Activated CD4-positive, alpha-beta T cell treated with anti-CD3 and anti-CD28 coated beads, Interleukin-2, Interleukin-6, amounts not matched to agents 100 ng/mL and 50 ng/mL, durations not matched to agents 16 hours and 8 hours (primary cell): ENCODE results near the gene AMBRA1.
"Not testable (repeated sequence)": the region's sequence is repeated elsewhere in the genome, so short reads cannot be mapped to it uniquely, and the experiment has no call there.

Experiments used
- DNase-seq: peaks from one replicate; pipeline ENCODE4 v3.0.0-alpha.2; 2020

Gene AMBRA1

DNA sequence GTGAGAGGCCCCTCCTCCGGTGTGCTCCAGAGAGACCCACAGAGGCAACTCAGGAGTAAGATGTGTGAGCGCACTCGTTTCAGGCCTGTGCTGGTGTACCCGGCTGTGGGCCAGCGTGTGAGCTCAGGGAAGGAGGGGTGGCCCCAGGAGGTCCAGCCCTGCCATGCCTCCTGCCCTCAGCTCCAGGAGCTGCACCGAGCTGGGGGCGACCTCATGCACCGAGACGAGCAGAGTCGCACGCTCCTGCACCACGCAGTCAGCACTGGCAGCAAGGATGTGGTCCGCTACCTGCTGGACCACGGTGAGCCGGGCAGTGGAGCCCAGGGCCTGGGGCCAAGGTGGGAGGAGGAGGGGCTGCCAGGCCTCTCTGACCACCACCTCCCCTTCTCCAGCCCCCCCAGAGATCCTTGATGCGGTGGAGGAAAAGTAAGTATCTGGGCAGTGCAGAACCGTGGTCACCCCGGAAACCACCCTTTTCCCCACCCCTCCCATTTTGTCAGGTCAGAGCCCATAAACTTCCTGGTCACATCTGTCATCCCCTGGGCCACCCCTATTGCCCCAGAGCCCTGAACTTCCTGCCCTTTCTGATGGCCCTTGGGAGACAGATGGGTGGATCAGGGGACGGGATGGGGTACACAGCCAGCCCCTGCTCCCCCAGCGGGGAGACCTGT, 214.9 kb downstream of the AMBRA1 start:
- DNase-seq = no peak

DNA sequence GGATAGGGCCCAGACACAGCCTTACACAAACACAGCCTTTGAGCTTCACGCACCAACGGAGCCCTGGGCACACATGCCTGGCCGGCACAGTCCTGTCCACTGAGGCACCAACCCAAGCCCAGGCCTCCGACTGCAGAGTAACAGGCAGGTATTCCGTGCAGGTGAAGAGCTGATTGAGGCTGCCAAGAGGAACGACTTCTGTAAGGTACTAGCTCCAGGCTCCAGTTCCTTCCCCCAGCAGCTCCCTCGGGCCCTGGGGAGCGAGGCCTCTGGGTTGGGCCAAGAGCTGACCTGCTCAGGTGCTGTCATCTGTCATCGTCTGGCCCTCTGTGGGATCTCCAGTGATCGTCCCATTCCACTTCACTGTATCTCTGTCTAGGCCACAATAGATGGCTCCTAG, 215.5 kb downstream of the AMBRA1 start:
- DNase-seq = no peak

DNA sequence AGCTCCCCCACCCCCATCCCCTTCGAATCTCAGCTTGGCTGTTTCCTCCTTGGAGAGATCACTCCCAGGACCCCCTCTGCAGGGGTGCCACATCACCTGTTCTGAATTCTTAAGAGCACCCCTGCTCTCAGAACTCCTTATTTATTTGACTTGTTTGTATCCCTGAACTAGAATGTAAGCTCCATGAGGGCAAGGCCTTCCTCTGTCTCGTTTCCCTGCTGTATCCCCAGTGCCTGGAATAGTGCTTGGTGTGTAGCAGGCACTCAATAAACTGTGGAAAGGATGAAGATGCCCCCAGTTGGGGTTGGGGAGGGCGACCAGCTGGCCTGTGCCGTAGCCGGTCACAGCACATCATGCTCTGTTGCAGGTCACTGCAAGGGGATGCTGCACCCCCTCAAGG, 216.0 kb downstream of the AMBRA1 start:
- DNase-seq = no peak

DNA sequence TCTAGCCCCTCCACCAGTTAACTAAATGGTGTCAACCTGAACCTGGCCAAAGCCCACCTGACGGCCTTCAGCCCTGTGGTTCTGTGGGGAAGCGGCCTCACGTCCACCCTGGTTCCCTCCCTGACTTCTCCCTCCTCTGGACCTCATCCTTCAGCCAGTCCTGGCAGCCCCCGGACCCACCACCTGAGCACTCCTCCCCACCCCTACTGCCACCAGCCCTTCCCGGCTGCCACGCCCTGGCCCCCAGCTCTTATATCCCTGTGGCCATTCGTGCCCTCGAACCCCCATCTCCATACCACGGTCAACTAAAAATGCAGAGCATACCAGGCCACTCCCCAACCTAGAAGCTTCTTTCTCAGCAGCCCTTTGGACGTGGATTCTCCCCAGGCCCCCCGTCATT, 216.5 kb downstream of the AMBRA1 start:
- DNase-seq = no peak

DNA sequence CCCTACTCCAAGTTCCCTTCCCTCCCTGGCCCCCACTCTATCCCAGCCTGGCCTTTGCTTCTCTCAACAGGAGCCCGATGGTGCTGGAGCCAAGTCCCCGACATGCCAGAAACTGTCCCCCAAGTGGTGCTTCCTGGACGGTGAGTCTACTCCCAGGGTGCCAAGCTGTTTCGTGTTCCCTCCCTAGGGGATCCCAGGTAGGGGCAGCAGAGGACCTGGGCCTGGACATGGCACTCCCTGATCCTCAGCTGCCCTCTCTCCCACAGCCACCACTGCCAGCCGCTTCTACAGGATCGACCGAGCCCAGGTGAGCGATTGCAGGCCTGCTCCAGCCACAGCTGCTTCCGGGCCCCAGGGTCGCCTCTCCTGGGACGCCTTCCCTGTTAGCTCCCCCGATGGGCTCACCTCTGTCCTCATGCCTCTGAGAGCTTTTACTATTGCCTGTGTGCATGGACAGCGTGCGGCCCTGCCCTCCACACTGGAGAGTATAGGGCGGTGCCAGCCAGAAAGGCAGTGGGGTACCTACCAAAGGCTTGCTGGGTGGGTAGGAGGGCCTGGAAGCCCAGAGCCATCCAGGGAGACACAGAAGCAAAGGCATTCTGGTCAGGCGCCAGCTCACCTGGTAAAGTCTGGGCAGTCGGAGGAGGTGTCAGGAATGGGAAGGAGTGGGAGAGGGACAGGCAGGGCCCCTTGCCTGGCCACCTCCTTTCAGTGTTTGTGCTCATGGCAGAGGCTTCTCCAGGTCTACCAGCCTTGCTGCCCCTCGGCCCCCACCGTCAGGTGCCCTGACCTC, 217.4 kb downstream of the AMBRA1 start:
- DNase-seq = no peak

DNA sequence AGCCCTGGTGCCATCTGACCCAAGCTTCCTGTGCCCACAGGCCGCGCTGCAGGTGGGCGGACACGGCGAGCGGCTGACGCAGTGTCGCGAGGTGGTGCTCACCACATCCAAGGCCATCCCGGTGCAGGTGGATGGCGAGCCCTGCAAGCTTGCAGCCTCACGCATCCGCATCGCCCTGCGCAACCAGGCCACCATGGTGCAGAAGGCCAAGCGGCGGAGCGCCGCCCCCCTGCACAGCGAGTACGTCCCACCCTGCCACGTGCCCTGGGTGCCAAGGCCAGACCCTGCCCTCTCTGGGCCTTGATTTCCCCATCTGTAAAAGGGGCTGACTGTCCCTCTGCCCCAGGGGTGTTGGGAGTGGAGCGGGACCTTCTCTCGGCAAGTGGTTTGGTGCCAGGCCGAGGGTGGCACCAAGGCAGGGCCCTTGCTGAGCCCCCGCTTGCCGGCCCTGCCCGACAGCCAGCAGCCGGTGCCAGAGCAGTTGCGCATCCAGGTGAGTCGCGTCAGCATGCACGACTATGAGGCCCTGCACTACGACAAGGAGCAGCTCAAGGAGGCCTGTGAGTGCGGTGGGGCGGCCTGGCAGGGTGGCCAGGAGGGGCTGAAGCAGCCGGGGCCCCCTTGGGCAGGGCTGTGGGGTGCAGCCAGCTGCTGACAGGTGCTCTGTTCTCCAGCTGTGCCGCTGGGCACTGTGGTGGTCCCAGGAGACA, 218.3 kb downstream of the AMBRA1 start:
- DNase-seq = no peak

DNA sequence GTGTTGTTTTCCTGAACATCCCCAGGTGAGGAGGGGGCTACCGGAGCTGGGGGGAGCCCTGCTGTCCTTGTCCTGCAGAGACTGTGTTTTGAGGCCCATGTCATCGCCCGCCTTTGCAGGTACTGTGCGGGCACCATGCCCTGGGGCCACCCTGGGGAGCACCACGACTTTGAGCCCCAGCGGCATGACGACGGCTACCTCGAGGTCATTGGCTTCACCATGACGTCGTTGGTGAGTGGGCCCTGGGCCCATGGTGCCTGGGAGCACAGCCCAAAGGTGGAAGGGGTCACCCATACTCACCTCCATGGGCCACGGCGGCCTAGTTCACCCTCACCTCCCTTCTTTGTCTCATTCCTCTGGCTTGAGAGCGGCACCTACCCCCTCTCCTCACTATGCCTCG, 219.0 kb downstream of the AMBRA1 start:
- DNase-seq = no peak

DNA sequence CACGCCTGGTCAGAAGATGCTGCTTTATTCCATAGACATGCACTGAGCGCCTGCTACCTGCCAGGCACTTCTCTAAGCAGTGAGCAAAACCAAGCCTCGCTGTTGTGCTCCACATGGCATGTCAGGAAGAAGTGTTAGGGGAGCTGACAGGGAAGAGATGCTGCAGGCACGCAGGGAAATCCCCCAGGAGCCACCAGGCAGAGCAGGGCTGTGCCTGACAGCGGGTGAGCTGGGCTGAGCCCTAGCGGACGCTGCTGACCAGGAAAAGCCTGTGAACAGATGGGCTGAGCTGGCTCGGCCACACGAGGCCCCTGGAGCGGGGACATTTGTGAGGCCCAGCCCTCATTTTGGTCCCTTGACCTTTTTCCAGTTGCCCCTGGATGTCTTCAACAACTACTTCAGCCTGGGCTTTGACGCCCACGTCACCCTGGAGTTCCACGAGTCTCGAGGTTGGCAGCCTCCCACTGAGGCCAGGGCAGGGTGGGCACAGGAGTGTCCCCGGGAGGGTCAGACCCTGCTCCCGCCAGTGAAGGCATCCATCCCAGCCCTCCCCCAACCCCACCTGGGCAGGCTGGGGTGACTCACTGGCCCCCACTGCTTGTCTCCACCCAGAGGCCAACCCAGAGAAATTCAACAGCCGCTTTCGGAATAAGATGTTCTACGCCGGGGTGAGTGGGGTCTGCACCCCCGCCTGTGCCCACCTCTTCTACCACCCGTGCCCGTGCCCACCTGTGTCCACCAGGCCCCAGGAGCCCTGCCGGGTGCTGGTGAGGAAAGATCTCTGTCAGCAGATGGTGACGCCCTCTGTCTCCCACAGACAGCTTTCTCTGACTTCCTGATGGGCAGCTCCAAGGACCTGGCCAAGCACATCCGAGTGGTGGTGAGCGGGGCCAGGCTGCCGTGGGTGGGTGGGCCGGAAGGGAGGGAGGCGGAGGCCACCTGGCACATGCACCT, 219.8 kb downstream of the AMBRA1 start:
- DNase-seq = no peak

DNA sequence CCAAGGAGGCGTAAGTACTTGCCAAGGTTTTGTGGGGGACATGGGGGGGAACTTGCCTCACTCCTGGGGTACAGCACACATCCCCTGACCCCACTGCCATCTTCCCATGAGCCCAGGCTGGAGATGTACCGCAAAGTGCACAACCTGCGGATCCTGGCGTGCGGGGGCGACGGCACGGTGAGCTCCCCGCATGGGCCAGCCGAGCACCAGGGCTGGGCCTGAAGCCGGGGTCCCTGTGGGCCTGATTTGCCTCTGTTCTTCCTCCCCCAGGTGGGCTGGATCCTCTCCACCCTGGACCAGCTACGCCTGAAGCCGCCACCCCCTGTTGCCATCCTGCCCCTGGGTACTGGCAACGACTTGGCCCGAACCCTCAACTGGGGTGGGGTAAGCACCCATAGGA, 221.3 kb downstream of the AMBRA1 start:
- not testable (repeated sequence) for DNase-seq

DNA sequence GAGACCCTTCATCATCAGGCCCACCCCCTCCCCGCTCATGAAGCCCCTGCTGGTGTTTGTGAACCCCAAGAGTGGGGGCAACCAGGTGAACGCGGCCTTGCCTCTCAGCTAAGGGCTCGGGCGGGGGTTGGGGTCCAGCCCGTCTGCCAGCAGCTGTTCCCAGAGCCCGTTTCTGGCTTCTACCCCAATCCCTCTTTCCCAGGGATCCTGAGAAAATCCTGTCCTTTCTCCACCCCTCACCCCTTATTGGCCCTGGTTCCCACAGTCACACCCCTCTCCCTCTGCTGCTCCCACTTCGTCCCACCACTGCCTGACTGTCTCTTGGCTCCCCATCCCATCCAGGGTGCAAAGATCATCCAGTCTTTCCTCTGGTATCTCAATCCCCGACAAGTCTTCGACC, 221.7 kb downstream of the AMBRA1 start:
- no peak for DNase-seq

DNA sequence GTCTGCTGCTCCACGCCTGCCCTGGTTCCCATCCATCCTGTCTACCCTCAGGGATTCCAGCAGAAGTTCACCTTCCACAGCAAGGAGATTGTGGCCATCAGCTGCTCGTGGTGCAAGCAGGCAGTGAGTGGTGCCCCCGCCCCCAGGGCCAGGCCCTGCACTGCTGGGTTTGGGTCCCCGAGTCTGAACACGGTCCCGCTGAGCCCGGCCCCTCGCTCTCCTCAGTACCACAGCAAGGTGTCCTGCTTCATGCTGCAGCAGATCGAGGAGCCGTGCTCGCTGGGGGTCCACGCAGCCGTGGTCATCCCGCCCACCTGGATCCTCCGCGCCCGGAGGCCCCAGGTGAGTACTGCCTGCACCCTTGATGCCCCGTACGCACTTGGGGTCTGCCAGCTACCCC, 222.6 kb downstream of the AMBRA1 start:
- DNase-seq = not testable (repeated sequence)

DNA sequence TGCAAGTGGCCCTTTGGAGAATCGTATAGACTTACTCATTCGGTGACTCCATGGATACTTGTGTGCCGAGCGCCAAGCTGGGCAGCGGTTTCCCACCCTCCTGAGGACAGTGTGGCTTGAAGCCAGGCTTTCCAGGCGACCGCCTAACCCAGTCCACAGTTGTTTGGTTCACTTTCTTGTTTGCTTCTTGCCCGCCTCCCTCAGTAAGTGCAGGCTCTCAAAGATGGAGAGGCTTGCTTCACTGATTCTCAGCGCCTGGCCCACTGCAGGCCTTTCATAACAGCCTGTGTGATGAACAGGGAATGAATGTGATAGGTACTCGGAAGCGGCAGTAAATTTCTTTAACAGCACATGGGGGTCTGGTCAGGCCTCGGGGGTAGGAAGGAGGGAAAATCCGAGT, 223.6 kb downstream of the AMBRA1 start:
- no peak for DNase-seq

DNA sequence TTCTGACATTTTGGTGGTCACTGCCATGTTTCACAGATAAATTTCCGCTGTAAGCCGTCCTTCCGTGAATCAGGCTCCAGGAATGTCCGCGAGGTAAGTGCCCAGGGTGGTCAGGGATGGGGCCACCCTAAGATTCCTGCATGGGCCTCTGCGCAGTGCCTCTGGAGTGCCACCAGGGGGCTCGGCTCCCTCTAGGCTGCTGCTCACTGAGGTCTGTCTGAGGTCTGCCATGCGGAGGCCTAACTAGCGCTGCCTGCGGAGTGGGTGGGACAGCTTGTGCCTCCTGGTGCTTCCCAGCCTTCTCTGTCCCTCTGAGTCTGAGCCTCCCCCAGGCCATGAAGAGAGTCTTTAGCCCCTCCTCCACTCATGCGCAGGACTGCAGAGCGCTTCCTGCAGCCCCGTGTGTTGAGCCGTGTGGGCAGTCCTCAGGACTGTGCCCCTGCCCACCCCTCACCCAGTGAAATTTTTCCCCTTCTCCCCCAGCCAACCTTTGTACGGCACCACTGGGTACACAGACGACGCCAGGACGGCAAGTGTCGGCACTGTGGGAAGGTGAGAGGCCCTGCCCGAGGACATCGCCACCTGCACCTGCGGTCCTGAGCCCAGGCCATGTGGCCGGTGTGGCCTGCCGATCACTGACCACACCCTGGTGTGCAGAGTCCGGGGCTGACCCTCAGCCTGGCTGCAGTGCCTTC, 224.2 kb downstream of the AMBRA1 start:
- DNase-seq = peak; percentile 70

DNA sequence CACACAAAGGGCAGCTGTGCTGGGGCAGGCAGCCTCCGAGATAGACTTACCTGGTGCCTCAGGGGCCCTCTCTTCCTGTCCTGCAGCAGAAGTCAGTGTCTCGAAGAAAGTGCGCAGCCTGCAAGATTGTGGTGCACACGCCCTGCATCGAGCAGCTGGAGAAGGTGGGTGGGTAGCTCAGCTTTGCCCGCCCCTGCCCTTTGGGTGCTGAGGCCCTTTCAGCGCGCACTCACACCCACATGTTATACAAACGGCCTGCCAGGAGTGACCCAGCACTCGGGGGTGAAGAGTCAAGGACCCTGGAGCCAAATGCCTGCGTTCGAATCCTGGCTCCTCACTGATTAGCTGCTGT, 225.9 kb downstream of the AMBRA1 start:
- no peak for DNase-seq

DNA sequence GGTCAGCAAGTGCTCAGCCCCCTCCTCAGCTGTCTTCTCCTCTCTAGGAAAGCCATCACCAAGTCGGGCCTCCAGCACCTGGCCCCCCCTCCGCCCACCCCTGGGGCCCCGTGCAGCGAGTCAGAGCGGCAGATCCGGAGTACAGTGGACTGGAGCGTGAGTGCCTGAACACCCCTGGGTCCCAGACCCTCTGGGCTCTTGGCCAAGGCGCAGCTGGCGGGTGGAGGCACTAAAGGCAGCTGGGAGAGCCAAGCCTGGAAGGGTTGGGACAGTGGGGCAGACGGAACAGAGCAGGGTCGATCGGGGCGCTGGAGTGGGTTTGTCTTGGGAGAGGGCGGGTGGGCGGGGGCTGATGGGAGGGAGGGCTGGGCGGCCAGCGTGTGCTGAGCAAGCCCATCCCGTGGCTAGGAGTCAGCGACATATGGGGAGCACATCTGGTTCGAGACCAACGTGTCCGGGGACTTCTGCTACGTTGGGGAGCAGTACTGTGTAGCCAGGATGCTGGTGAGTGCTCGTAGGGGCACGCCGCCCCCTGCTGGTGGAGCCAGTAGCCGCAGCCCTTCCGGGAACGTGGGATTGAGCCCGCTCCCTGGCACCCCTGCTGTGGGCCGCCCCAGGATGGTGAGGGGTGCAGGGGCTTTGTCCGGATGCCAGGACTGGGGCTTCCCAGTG, 226.4 kb downstream of the AMBRA1 start:
- peak; percentile 79 for DNase-seq

DNA sequence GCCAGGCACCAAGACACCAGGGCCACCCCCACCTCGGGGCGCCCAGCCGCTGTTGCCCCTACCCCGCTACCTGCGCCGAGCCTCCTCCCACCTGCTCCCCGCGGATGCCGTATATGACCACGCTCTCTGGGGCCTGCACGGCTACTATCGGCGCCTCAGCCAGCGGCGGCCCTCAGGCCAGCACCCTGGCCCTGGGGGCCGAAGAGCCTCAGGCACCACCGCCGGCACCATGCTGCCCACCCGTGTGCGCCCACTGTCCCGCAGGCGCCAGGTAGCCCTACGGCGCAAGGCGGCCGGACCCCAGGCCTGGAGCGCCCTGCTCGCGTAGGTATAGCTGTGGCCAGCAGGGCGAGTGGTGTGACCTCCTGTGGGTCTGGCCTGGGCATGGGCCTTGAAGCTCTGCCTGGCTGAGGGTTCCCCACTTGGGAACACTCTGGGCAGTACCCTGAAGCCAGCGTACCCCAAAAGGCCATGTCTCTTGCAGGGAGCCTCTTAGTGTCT, 227.1 kb downstream of the AMBRA1 start:
- no peak for DNase-seq

DNA sequence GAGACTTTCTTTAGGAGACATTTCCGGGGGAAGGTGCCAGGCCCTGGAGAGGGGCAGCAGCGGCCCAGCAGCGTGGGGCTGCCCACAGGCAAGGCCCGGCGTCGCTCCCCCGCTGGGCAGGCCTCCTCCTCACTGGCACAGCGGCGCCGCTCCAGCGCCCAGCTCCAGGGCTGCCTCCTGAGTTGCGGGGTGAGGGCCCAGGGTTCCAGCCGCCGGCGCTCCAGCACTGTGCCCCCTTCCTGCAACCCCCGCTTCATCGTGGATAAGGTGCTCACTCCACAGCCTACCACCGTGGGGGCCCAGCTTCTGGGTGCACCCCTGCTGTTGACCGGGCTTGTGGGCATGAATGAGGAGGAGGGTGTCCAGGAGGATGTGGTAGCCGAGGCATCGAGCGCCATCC, 227.6 kb downstream of the AMBRA1 start:
- DNase-seq = no peak

DNA sequence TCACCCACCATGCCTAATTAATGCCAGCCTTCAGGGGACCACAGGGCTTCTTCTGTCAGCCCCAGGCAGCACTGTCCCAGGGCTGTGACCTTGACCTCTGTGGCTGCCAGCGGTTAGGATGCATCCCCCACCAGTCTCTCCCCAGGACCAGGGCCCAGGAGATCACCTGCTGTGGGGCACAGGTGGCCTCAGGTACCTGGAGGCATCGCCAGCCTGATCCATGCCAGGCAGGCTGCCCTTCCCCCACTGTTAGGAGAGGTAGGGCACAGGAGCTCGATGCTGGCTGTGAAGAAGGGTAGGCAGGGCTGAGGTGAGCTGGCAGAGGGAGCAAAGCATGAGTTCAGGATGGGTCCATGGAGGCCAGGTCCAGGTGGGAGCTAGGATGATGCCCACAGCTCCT, 229.0 kb downstream of the AMBRA1 start:
- no peak for DNase-seq

DNA sequence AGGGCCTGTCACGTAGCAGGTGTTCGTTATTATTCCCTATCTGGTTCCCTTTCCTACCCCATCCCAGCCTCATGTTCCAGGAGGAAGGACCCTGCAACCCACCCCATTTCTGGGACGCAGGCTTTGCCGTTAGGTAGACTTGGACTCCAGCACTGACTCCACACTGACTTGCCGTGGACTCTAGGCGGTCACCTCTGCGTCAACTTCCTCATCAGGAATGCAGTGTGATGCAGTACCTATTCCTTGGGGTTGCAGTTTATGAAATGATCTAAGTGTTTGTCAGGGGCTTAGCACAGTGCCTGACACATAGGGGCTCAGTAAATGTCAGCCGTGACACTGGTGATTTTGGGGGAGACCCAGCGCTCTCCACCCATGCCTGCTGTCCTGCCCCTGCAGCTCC, 229.8 kb downstream of the AMBRA1 start:
- no peak for DNase-seq

DNA sequence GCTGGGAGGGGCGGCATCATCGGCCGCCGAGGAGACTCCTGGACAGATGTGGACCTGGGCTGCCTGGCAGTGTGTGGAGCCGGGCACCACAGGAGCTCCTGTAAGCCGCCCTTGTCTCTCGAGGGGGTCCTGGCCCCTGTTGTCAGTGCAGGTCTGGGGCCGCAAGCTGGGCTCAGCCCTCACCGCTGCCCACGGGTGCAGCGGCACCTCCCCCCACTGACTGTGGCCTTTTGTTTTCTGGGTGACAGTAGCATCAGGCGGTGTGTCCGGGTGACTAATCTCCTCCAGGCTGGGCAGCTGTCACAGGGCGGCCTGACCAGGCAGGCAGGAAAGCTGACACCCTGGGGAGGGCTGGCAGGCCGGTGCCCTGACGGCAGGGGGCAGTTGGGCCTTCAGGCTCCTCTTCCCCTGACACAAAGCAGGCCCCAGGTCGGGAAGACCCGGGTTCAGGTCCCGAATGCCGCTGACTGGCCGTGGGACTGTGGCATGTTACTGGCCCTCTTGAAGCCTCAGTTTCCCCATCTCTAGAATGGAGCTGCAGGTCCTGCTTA, 230.3 kb downstream of the AMBRA1 start:
- DNase-seq = no peak

DNA sequence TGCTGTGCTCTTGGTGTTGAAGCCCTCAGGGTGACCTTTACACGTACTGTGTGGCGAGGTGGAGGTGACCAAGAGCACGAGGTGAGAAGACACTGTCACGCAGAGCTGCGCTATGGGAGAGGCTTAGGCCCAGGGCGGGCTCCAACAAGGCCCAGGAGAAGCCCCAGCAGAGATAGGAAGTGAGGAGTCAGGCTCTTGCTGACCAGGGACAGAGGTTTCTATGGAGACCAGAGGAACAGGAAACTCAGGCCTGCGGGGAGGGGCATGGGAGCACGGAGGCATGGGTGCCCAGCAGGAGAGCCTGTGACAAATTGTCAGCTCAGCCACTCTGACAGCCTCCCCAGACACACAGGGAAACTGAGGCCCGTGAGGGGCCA, 230.8 kb downstream of the AMBRA1 start:
- DNase-seq = no peak
